ENCODE data around the gene BCAS3.
A peak's percentile ranks its signal among the peaks of the same experiment; 100 is the strongest.

The BCAS3 gene

GRCh38 chr17:61219460-61219859, 541.8 kb downstream of the BCAS3 start:
- no peak overlapping the region for H3K9ac ChIP-seq (ENCODE audit: low read length)
- no peaks in the 10 kb centered on the region for H3K4me1 ChIP-seq (ENCODE audit: control insufficient read depth, insufficient read depth, low read depth, low read length)
- H3K27ac ChIP-seq (ENCODE audit: low read length, poor library complexity, severe bottlenecking) = no peak overlapping the region
- H3K23ac ChIP-seq (ENCODE audit: low read length in 2 of 2) = no peak overlapping the region
- H3K4ac ChIP-seq (ENCODE audit: low read depth in 1 of 2, low read length in 2 of 2) = peak overlapping the region; percentile 20 to 91
- WGBS = 1% methylated on average over 3 of the region's 3 CpGs
- no peaks in the 10 kb centered on the region for H3K36me3 ChIP-seq (ENCODE audit: control insufficient read depth in 1 of 2, insufficient read depth in 2 of 2, low read depth in 1 of 2, low read length in 2 of 2)
- no peaks in the 10 kb centered on the region for H3K9me3 ChIP-seq (ENCODE audit: control insufficient read depth, low read length)
- peaks cover 1% of the 10 kb centered on the region for H3K79me1 ChIP-seq (replicated peaks; ENCODE audit: low read length, poor library complexity, severe bottlenecking)
- no peak overlapping the region for H2AFZ ChIP-seq (ENCODE audit: low read depth, low read length)
- H2BK120ac ChIP-seq (ENCODE audit: low read depth, low read length) = peak overlapping the region; percentile 56
- no peaks in the 10 kb centered on the region for H3K27me3 ChIP-seq (ENCODE audit: control insufficient read depth in 1 of 2, insufficient read depth in 1 of 2, low read length in 2 of 2)
- DNase-seq = peak; percentile 95
- H2BK5ac ChIP-seq (ENCODE audit: low read depth, low read length, poor library complexity, severe bottlenecking) = no peak overlapping the region
- H4K91ac ChIP-seq (ENCODE audit: low read length) = peak overlapping the region; percentile 1
- no peak overlapping the region for H3K4me2 ChIP-seq (ENCODE audit: low read length, poor library complexity, severe bottlenecking)
- H3K18ac ChIP-seq (ENCODE audit: low read depth in 1 of 2, low read length in 2 of 2) = peak overlapping the region; percentile 58 to 84
- no peak overlapping the region for H2BK15ac ChIP-seq (ENCODE audit: low read depth, poor library complexity, severe bottlenecking)
- no peak overlapping the region for H4K8ac ChIP-seq (ENCODE audit: low read length)
- H2AK5ac ChIP-seq (ENCODE audit: low read length, severe bottlenecking) = no peak overlapping the region
- H2BK12ac ChIP-seq (ENCODE audit: low read length in 2 of 2) = no peak overlapping the region
- no peak overlapping the region for H3K14ac ChIP-seq (ENCODE audit: low read length in 2 of 2)
- no peak overlapping the region for H3K4me3 ChIP-seq (ENCODE audit: insufficient read depth in 1 of 2, low read depth in 1 of 2, low read length in 2 of 2)

GRCh38 chr17:61221181-61221580, 543.5 kb downstream of the BCAS3 start:
- no peaks in the 10 kb centered on the region for H3K36me3 ChIP-seq (ENCODE audit: control insufficient read depth in 1 of 2, insufficient read depth in 2 of 2, low read depth in 1 of 2, low read length in 2 of 2)
- no peak overlapping the region for H2AK5ac ChIP-seq (ENCODE audit: low read length, severe bottlenecking)
- no peak overlapping the region for H4K8ac ChIP-seq (ENCODE audit: low read length)
- H2AFZ ChIP-seq (ENCODE audit: low read depth, low read length) = no peak overlapping the region
- H3K4me1 ChIP-seq (ENCODE audit: control insufficient read depth, insufficient read depth, low read depth, low read length) = no peaks in the 10 kb centered on the region
- H2BK120ac ChIP-seq (ENCODE audit: low read depth, low read length) = peak overlapping the region; percentile 92
- H3K79me1 ChIP-seq (replicated peaks; ENCODE audit: low read length, poor library complexity, severe bottlenecking) = peaks cover 1% of the 10 kb centered on the region
- H3K4ac ChIP-seq (ENCODE audit: low read depth in 1 of 2, low read length in 2 of 2) = no peak overlapping the region
- H3K18ac ChIP-seq (ENCODE audit: low read depth in 1 of 2, low read length in 2 of 2) = peak overlapping the region in 1 of 2 experiments; percentile 37
- no peak overlapping the region for H3K27ac ChIP-seq (ENCODE audit: low read length, poor library complexity, severe bottlenecking)
- H3K14ac ChIP-seq (ENCODE audit: low read length in 2 of 2) = no peak overlapping the region
- no peak overlapping the region for H4K91ac ChIP-seq (ENCODE audit: low read length)
- H3K4me2 ChIP-seq (ENCODE audit: low read length, poor library complexity, severe bottlenecking) = no peak overlapping the region
- H3K9me3 ChIP-seq (ENCODE audit: control insufficient read depth, low read length) = no peaks in the 10 kb centered on the region
- H2BK12ac ChIP-seq (ENCODE audit: low read length in 2 of 2) = peak overlapping the region in 1 of 2 experiments; percentile 56
- no peaks in the 10 kb centered on the region for H3K27me3 ChIP-seq (ENCODE audit: control insufficient read depth in 1 of 2, insufficient read depth in 1 of 2, low read length in 2 of 2)
- no peak for DNase-seq
- H2BK5ac ChIP-seq (ENCODE audit: low read depth, low read length, poor library complexity, severe bottlenecking) = no peak overlapping the region
- no peak overlapping the region for H2BK15ac ChIP-seq (ENCODE audit: low read depth, poor library complexity, severe bottlenecking)
- WGBS = 78% methylated on average over 1 of the region's 1 CpG
- H3K4me3 ChIP-seq (ENCODE audit: insufficient read depth in 1 of 2, low read depth in 1 of 2, low read length in 2 of 2) = no peak overlapping the region
- no peak overlapping the region for H3K23ac ChIP-seq (ENCODE audit: low read length in 2 of 2)
- H3K9ac ChIP-seq (ENCODE audit: low read length) = no peak overlapping the region

- Histone ChIP-seq H3K4ac (ENCODE audit: low read depth in 1 of 2, low read length in 2 of 2) (peak overlapping the region in 1 of 2 experiments; percentile 7), H3K79me1 (replicated peaks; ENCODE audit: low read length, poor library complexity, severe bottlenecking) (peaks cover 1% of the 10 kb centered on the region), H3K4me2 (ENCODE audit: low read length, poor library complexity, severe bottlenecking) (no peak overlapping the region), H3K4me3 (ENCODE audit: insufficient read depth in 1 of 2, low read depth in 1 of 2, low read length in 2 of 2) (no peak overlapping the region), H2BK120ac (ENCODE audit: low read depth, low read length) (peak overlapping the region; percentile 92), H3K4me1 (ENCODE audit: control insufficient read depth, insufficient read depth, low read depth, low read length) (no peaks in the 10 kb centered on the region), H3K27me3 (ENCODE audit: control insufficient read depth in 1 of 2, insufficient read depth in 1 of 2, low read length in 2 of 2) (no peaks in the 10 kb centered on the region), H4K91ac (ENCODE audit: low read length) (no peak overlapping the region), H2AFZ (ENCODE audit: low read depth, low read length) (no peak overlapping the region), H3K23ac (ENCODE audit: low read length in 2 of 2) (no peak overlapping the region), H4K8ac (ENCODE audit: low read length) (peak overlapping the region; percentile 71), H3K14ac (ENCODE audit: low read length in 2 of 2) (no peak overlapping the region), H2BK15ac (ENCODE audit: low read depth, poor library complexity, severe bottlenecking) (no peak overlapping the region), H2BK12ac (ENCODE audit: low read length in 2 of 2) (peak overlapping the region in 1 of 2 experiments; percentile 56), H3K9me3 (ENCODE audit: control insufficient read depth, low read length) (no peaks in the 10 kb centered on the region), H3K9ac (ENCODE audit: low read length) (no peak overlapping the region), H2AK5ac (ENCODE audit: low read length, severe bottlenecking) (no peak overlapping the region), H2BK5ac (ENCODE audit: low read depth, low read length, poor library complexity, severe bottlenecking) (no peak overlapping the region), H3K27ac (ENCODE audit: low read length, poor library complexity, severe bottlenecking) (no peak overlapping the region), H3K36me3 (ENCODE audit: control insufficient read depth in 1 of 2, insufficient read depth in 2 of 2, low read depth in 1 of 2, low read length in 2 of 2) (no peaks in the 10 kb centered on the region), H3K18ac (ENCODE audit: low read depth in 1 of 2, low read length in 2 of 2) (peak overlapping the region in 1 of 2 experiments; percentile 37)
- WGBS = 97% methylated on average over 2 of the region's 8 CpGs
- peak; percentile 33 for DNase-seq
Measured at GRCh38 chr17:61221597-61222471, 544.2 kb downstream of the BCAS3 start.

GRCh38 chr17:61223725-61224124, 546.1 kb downstream of the BCAS3 start:
- no peak overlapping the region for H4K8ac ChIP-seq (ENCODE audit: low read length)
- no peak for DNase-seq
- no CpG with 5 or more reads among the region's 1 CpG for WGBS

More at GRCh38 chr17:61223725-61224124, 546.1 kb downstream of the BCAS3 start:
- no peak overlapping the region for H2BK120ac ChIP-seq (ENCODE audit: low read depth, low read length)
- no peak overlapping the region for H3K4me3 ChIP-seq (ENCODE audit: insufficient read depth in 1 of 2, low read depth in 1 of 2, low read length in 2 of 2)
- no peak overlapping the region for H2BK12ac ChIP-seq (ENCODE audit: low read length in 2 of 2)
- H2BK15ac ChIP-seq (ENCODE audit: low read depth, poor library complexity, severe bottlenecking) = no peak overlapping the region
- H3K36me3 ChIP-seq (ENCODE audit: control insufficient read depth in 1 of 2, insufficient read depth in 2 of 2, low read depth in 1 of 2, low read length in 2 of 2) = no peaks in the 10 kb centered on the region
- H3K27ac ChIP-seq (ENCODE audit: low read length, poor library complexity, severe bottlenecking) = no peak overlapping the region
- no peaks in the 10 kb centered on the region for H3K9me3 ChIP-seq (ENCODE audit: control insufficient read depth, low read length)
- no peak overlapping the region for H2BK5ac ChIP-seq (ENCODE audit: low read depth, low read length, poor library complexity, severe bottlenecking)
- no peak overlapping the region for H4K91ac ChIP-seq (ENCODE audit: low read length)
- H3K18ac ChIP-seq (ENCODE audit: low read depth in 1 of 2, low read length in 2 of 2) = no peak overlapping the region
- H2AFZ ChIP-seq (ENCODE audit: low read depth, low read length) = no peak overlapping the region
- H3K23ac ChIP-seq (ENCODE audit: low read length in 2 of 2) = no peak overlapping the region
- H3K4ac ChIP-seq (ENCODE audit: low read depth in 1 of 2, low read length in 2 of 2) = no peak overlapping the region
- no peaks in the 10 kb centered on the region for H3K27me3 ChIP-seq (ENCODE audit: control insufficient read depth in 1 of 2, insufficient read depth in 1 of 2, low read length in 2 of 2)
- H3K4me2 ChIP-seq (ENCODE audit: low read length, poor library complexity, severe bottlenecking) = no peak overlapping the region
- H3K4me1 ChIP-seq (ENCODE audit: control insufficient read depth, insufficient read depth, low read depth, low read length) = no peaks in the 10 kb centered on the region
- H2AK5ac ChIP-seq (ENCODE audit: low read length, severe bottlenecking) = no peak overlapping the region
- no peak overlapping the region for H3K9ac ChIP-seq (ENCODE audit: low read length)
- H3K79me1 ChIP-seq (replicated peaks; ENCODE audit: low read length, poor library complexity, severe bottlenecking) = peaks cover 1% of the 10 kb centered on the region
- no peak overlapping the region for H3K14ac ChIP-seq (ENCODE audit: low read length in 2 of 2)

Data from mesenchymal stem cell (in vitro differentiated cells and primary cell).